Tibial nerve (tissue), 4 donors: ENCODE measurements around the gene FAM151B.

Experiments used
- CTCF ChIP-seq, 5 experiments: fragments of 200-600 bp in 3 of 5; fragments of 450-650 bp in 2 of 5; sonication (generic) in 3 of 5; IDR thresholded peaks; one replicate each; pipeline ENCODE4 v1.5.1; 2016 to 2019; ENCODE audit warnings: antibody characterized with exemption in 5 of 5, mild to moderate bottlenecking in 3 of 5, moderate library complexity in 2 of 5
- EP300 ChIP-seq, 2 donors: sonication (generic); formaldehyde crosslinking; IDR thresholded peaks; one replicate each; pipeline ENCODE4 v1.6.1; 2017; ENCODE audit warnings: antibody characterized with exemption in 2 of 2, mild to moderate bottlenecking in 1 of 2
- POLR2A ChIP-seq, 2 donors: fragments of 450-650 bp; IDR thresholded peaks; one replicate each; pipeline ENCODE4 v1.6.1; 2017; ENCODE audit warnings: antibody characterized with exemption in 2 of 2, mild to moderate bottlenecking in 2 of 2, moderate library complexity in 2 of 2

GRCh38 chr5:80468131-80468530, 19.8 kb upstream of the FAM151B start:
- TF ChIP-seq CTCF (IDR thresholded peaks at IDR 0.05): no peak
- TF ChIP-seq POLR2A (IDR thresholded peaks at IDR 0.05): no peak
- TF ChIP-seq EP300 (IDR thresholded peaks at IDR 0.05): no peak
